ENCODE data around the gene SLC25A10.
A peak's percentile ranks its signal among the peaks of the same experiment; 100 is the strongest.

Gene SLC25A10

GRCh38 chr17:81705518-81706231 is 6.4 kb upstream of the SLC25A10 start:
- Histone ChIP-seq H3K27me3 (ENCODE audit: control insufficient read depth in 5 of 5, insufficient read depth in 4 of 5, low read length in 5 of 5) (no peaks in the 10 kb centered on the region), H3K9me3 (ENCODE audit: control insufficient read depth in 5 of 5, low read length in 5 of 5) (no peaks in the 10 kb centered on the region), H3K4me3 (ENCODE audit: low read depth in 1 of 5, low read length in 5 of 5) (no peak overlapping the region), H3K4me1 (ENCODE audit: control insufficient read depth in 5 of 5, insufficient read depth in 5 of 5, low read length in 5 of 5) (peaks cover 9 to 53% (median 43%) of the 10 kb centered on the region in 5 donors), H3K36me3 (ENCODE audit: control insufficient read depth in 5 of 5, insufficient read depth in 5 of 5, low read length in 5 of 5) (peaks cover 0 to 45% (median 38%) of the 10 kb centered on the region in 5 donors), H3K9ac (ENCODE audit: low read length in 5 of 5) (no peak overlapping the region), H3K27ac (ENCODE audit: low read depth, low read length) (no peak overlapping the region)

DNA sequence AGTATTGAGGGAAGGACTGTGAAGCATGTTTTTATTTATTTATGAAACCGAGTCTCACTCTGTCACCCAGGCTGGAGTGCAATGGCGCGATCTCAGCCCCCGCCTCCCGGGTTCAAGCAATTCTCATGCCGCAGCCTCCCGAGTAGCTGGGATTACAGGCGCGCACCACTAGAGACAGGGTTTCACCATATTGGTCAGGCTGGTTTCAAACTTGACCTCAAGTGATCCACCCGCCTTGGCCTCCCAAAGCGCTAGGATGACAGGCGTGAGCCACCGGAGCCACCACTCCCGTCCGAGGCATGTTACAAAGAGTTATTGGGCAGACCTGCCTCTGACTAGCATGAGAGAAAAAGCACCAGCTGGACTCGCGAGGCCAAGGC is 5.9 kb upstream of the SLC25A10 start:
- no peak overlapping the region for H3K27ac ChIP-seq (ENCODE audit: low read depth, low read length)
- peaks cover 12 to 53% (median 43%) of the 10 kb centered on the region in 5 donors for H3K4me1 ChIP-seq (ENCODE audit: control insufficient read depth in 5 of 5, insufficient read depth in 5 of 5, low read length in 5 of 5)
- H3K9me3 ChIP-seq (ENCODE audit: control insufficient read depth in 5 of 5, low read length in 5 of 5): no peaks in the 10 kb centered on the region
- no peaks in the 10 kb centered on the region for H3K27me3 ChIP-seq (ENCODE audit: control insufficient read depth in 5 of 5, insufficient read depth in 4 of 5, low read length in 5 of 5)
- no peak overlapping the region for H3K4me3 ChIP-seq (ENCODE audit: low read depth in 1 of 5, low read length in 5 of 5)
- peaks cover 0 to 40% (median 32%) of the 10 kb centered on the region in 5 donors for H3K36me3 ChIP-seq (ENCODE audit: control insufficient read depth in 5 of 5, insufficient read depth in 5 of 5, low read length in 5 of 5)
- no peak overlapping the region for H3K9ac ChIP-seq (ENCODE audit: low read length in 5 of 5)

GRCh38 chr17:81706757-81707624 is 5.1 kb upstream of the SLC25A10 start:
- Histone ChIP-seq H3K9me3 (ENCODE audit: control insufficient read depth in 5 of 5, low read length in 5 of 5) (no peaks in the 10 kb centered on the region), H3K9ac (ENCODE audit: low read length in 5 of 5) (peak overlapping the region in 1 of 5 donors; percentile 41), H3K4me3 (ENCODE audit: low read depth in 1 of 5, low read length in 5 of 5) (no peak overlapping the region), H3K27me3 (ENCODE audit: control insufficient read depth in 5 of 5, insufficient read depth in 4 of 5, low read length in 5 of 5) (no peaks in the 10 kb centered on the region), H3K36me3 (ENCODE audit: control insufficient read depth in 5 of 5, insufficient read depth in 5 of 5, low read length in 5 of 5) (peaks cover 0 to 33% (median 26%) of the 10 kb centered on the region in 5 donors), H3K27ac (ENCODE audit: low read depth, low read length) (no peak overlapping the region), H3K4me1 (ENCODE audit: control insufficient read depth in 5 of 5, insufficient read depth in 5 of 5, low read length in 5 of 5) (peaks cover 12 to 51% (median 42%) of the 10 kb centered on the region in 5 donors)

DNA sequence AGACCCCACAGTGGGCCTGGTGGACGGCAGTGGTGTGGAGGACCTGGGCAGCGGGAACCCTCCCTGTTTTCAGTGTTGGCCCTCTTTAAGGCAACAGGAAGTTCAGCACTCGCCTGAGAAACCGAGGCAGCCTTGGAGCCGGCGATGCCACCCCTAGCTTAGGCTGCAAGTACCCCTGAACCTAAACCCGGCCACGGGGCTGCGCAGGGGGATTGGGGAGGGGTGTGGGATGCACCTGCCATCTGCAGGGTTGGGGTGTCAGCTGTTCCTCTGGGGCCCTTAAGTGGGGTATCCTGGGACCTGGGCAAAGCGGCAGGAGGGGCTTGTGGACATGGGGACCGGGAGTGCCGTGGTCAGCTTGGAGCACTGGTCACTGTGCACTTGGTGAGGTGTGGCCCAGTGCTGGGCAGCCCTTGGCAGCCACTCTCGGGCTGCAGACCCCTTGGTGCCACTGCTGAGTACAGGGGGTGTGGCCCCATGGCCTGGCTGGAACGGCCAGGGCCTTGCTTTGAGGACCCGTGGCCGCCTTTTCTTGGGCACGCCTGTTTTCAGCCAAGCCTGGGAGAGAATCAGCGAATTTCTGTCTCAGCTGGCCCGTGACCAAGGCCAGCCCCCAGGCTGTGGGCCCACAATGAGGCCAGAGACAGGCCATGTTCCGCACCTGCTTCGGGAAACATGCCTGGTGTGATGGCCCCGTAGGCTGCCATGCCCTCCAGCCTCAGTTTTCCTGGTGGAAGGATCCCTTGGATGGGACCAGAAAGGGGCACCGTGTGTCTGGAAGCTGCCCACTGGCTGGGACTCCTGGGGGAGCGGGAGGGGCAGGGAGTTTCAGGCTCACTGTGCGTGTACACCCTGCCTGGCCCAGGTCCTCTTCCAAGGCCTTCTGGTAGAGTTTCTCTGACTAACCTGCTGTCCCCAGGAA is 4.1 kb upstream of the SLC25A10 start:
- no peak overlapping the region for H3K27ac ChIP-seq (ENCODE audit: low read depth, low read length)
- peaks cover 0 to 33% (median 26%) of the 10 kb centered on the region in 5 donors for H3K36me3 ChIP-seq (ENCODE audit: control insufficient read depth in 5 of 5, insufficient read depth in 5 of 5, low read length in 5 of 5)
- peak overlapping the region in 1 of 5 donors; percentile 41 for H3K9ac ChIP-seq (ENCODE audit: low read length in 5 of 5)
- H3K9me3 ChIP-seq (ENCODE audit: control insufficient read depth in 5 of 5, low read length in 5 of 5): no peaks in the 10 kb centered on the region
- H3K27me3 ChIP-seq (ENCODE audit: control insufficient read depth in 5 of 5, insufficient read depth in 4 of 5, low read length in 5 of 5): no peaks in the 10 kb centered on the region
- peaks cover 12 to 47% (median 39%) of the 10 kb centered on the region in 5 donors for H3K4me1 ChIP-seq (ENCODE audit: control insufficient read depth in 5 of 5, insufficient read depth in 5 of 5, low read length in 5 of 5)
- H3K4me3 ChIP-seq (ENCODE audit: low read depth in 1 of 5, low read length in 5 of 5): no peak overlapping the region

- no peaks in the 10 kb centered on the region for H3K27me3 ChIP-seq (ENCODE audit: control insufficient read depth in 5 of 5, insufficient read depth in 4 of 5, low read length in 5 of 5)
- H3K4me1 ChIP-seq (ENCODE audit: control insufficient read depth in 5 of 5, insufficient read depth in 5 of 5, low read length in 5 of 5): peaks cover 12 to 51% (median 43%) of the 10 kb centered on the region in 5 donors
- H3K36me3 ChIP-seq (ENCODE audit: control insufficient read depth in 5 of 5, insufficient read depth in 5 of 5, low read length in 5 of 5): peaks cover 0 to 33% (median 26%) of the 10 kb centered on the region in 5 donors
- H3K9ac ChIP-seq (ENCODE audit: low read length in 5 of 5): no peak overlapping the region
- H3K4me3 ChIP-seq (ENCODE audit: low read depth in 1 of 5, low read length in 5 of 5): no peak overlapping the region
- H3K27ac ChIP-seq (ENCODE audit: low read depth, low read length): no peak overlapping the region
- no peaks in the 10 kb centered on the region for H3K9me3 ChIP-seq (ENCODE audit: control insufficient read depth in 5 of 5, low read length in 5 of 5)
These were observed 3.3 kb upstream of the SLC25A10 start for GRCh38 chr17:81708739-81709185.

GRCh38 chr17:81710514-81711308 is 1.4 kb upstream of the SLC25A10 start:
- H3K27ac ChIP-seq (ENCODE audit: low read depth, low read length): no peak overlapping the region

GRCh38 chr17:81712468-81713003 is 452 bp downstream of the SLC25A10 start:
- Histone ChIP-seq H3K27me3 (ENCODE audit: control insufficient read depth in 5 of 5, insufficient read depth in 4 of 5, low read length in 5 of 5) (no peaks in the 10 kb centered on the region), H3K27ac (ENCODE audit: low read depth, low read length) (peak overlapping the region; percentile 37), H3K36me3 (ENCODE audit: control insufficient read depth in 5 of 5, insufficient read depth in 5 of 5, low read length in 5 of 5) (peaks cover 0 to 25% (median 9%) of the 10 kb centered on the region in 5 donors), H3K9ac (ENCODE audit: low read length in 5 of 5) (peak overlapping the region in 4 of 5 donors; percentile 53 to 77 (median 62)), H3K4me1 (ENCODE audit: control insufficient read depth in 5 of 5, insufficient read depth in 5 of 5, low read length in 5 of 5) (peaks cover 7 to 57% (median 49%) of the 10 kb centered on the region in 5 donors), H3K9me3 (ENCODE audit: control insufficient read depth in 5 of 5, low read length in 5 of 5) (no peaks in the 10 kb centered on the region), H3K4me3 (ENCODE audit: low read depth in 1 of 5, low read length in 5 of 5) (peak overlapping the region; percentile 61 to 81 (median 66))

More at GRCh38 chr17:81710514-81711308, 1.4 kb upstream of the SLC25A10 start:
- H3K4me3 ChIP-seq (ENCODE audit: low read depth in 1 of 5, low read length in 5 of 5): peak overlapping the region; percentile 22 to 81 (median 64)
- H3K36me3 ChIP-seq (ENCODE audit: control insufficient read depth in 5 of 5, insufficient read depth in 5 of 5, low read length in 5 of 5): peaks cover 0 to 30% (median 19%) of the 10 kb centered on the region in 5 donors
- H3K9me3 ChIP-seq (ENCODE audit: control insufficient read depth in 5 of 5, low read length in 5 of 5): no peaks in the 10 kb centered on the region
- H3K27me3 ChIP-seq (ENCODE audit: control insufficient read depth in 5 of 5, insufficient read depth in 4 of 5, low read length in 5 of 5): no peaks in the 10 kb centered on the region
- peak overlapping the region in 3 of 5 donors; percentile 39 to 56 (median 47) for H3K9ac ChIP-seq (ENCODE audit: low read length in 5 of 5)
- H3K4me1 ChIP-seq (ENCODE audit: control insufficient read depth in 5 of 5, insufficient read depth in 5 of 5, low read length in 5 of 5): peaks cover 7 to 58% (median 49%) of the 10 kb centered on the region in 5 donors

GRCh38 chr17:81713004-81713555 is 996 bp downstream of the SLC25A10 start:
- no peaks in the 10 kb centered on the region for H3K27me3 ChIP-seq (ENCODE audit: control insufficient read depth in 5 of 5, insufficient read depth in 4 of 5, low read length in 5 of 5)
- H3K9ac ChIP-seq (ENCODE audit: low read length in 5 of 5): peak overlapping the region in 4 of 5 donors; percentile 53 to 77 (median 62)
- peak overlapping the region; percentile 37 for H3K27ac ChIP-seq (ENCODE audit: low read depth, low read length)
- H3K36me3 ChIP-seq (ENCODE audit: control insufficient read depth in 5 of 5, insufficient read depth in 5 of 5, low read length in 5 of 5): peaks cover 0 to 25% (median 12%) of the 10 kb centered on the region in 5 donors
- H3K4me3 ChIP-seq (ENCODE audit: low read depth in 1 of 5, low read length in 5 of 5): peak overlapping the region; percentile 61 to 81 (median 66)
- H3K9me3 ChIP-seq (ENCODE audit: control insufficient read depth in 5 of 5, low read length in 5 of 5): no peaks in the 10 kb centered on the region
- H3K4me1 ChIP-seq (ENCODE audit: control insufficient read depth in 5 of 5, insufficient read depth in 5 of 5, low read length in 5 of 5): peaks cover 7 to 53% (median 49%) of the 10 kb centered on the region in 5 donors

Measured in subcutaneous abdominal adipose tissue (tissue), 5 donors.